HG03442 (cell line): ENCODE measurements around the gene CCDC190.
A peak's percentile ranks its signal among the peaks of the same experiment; 100 is the strongest.
"Not testable (repeated sequence)": the region's sequence is repeated elsewhere in the genome, so short reads cannot be mapped to it uniquely, and the experiment has no call there.

ENCODE experiments used
- ATAC-seq: cut with Tn5 transposase; IDR thresholded peaks from one replicate; pipeline ENCODE4 v1.9.1; 2021; ENCODE audit warnings: mild to moderate bottlenecking, moderate library complexity; ENCODE audit not compliant: unreplicated experiment

Gene CCDC190

GRCh38 chr1:162838863-162839262, 22.1 kb downstream of the CCDC190 start:
- ATAC-seq: no peak

GRCh38 chr1:162835157-162835899, 25.6 kb downstream of the CCDC190 start:
- peak; percentile 86 for ATAC-seq

- ATAC-seq: no peak
Measured at GRCh38 chr1:162832470-162832869, 28.5 kb downstream of the CCDC190 start.

GRCh38 chr1:162829268-162829667, 31.7 kb downstream of the CCDC190 start:
- no peak for ATAC-seq

- ATAC-seq: no peak
Measured at GRCh38 chr1:162823771-162824525, 37.0 kb downstream of the CCDC190 start.

- ATAC-seq: no peak
Measured at GRCh38 chr1:162823231-162823630, 37.7 kb downstream of the CCDC190 start.

GRCh38 chr1:162822391-162823200, 38.4 kb downstream of the CCDC190 start:
- ATAC-seq: peak; percentile 55

- ATAC-seq: not testable (repeated sequence)
Measured at GRCh38 chr1:162818666-162819065, 42.3 kb downstream of the CCDC190 start.

GRCh38 chr1:162818136-162818535, 42.8 kb downstream of the CCDC190 start:
- ATAC-seq: not testable (repeated sequence)

- ATAC-seq: not testable (repeated sequence)
Measured at GRCh38 chr1:162812357-162812756, 48.6 kb downstream of the CCDC190 start.

- not testable (repeated sequence) for ATAC-seq
Measured at GRCh38 chr1:162807503-162807902, 53.5 kb downstream of the CCDC190 start.
